ENCODE results near the gene MRPL21.

- TF ChIP-seq, protein P1, sequence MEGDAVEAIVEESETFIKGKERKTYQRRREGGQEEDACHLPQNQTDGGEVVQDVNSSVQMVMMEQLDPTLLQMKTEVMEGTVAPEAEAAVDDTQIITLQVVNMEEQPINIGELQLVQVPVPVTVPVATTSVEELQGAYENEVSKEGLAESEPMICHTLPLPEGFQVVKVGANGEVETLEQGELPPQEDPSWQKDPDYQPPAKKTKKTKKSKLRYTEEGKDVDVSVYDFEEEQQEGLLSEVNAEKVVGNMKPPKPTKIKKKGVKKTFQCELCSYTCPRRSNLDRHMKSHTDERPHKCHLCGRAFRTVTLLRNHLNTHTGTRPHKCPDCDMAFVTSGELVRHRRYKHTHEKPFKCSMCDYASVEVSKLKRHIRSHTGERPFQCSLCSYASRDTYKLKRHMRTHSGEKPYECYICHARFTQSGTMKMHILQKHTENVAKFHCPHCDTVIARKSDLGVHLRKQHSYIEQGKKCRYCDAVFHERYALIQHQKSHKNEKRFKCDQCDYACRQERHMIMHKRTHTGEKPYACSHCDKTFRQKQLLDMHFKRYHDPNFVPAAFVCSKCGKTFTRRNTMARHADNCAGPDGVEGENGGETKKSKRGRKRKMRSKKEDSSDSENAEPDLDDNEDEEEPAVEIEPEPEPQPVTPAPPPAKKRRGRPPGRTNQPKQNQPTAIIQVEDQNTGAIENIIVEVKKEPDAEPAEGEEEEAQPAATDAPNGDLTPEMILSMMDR (IDR thresholded peaks at IDR 0.05 in 2 of 3, conservative IDR thresholded peaks at IDR 0.05 in 1 of 3; ENCODE audit: insufficient read depth in 2 of 3, low read depth in 1 of 3, low read length in 3 of 3), result peak; percentile 29 to 52 (median 43); a peak in 3 of 6 replicates
- no peak for TF ChIP-seq HNRNPL (IDR thresholded peaks at IDR 0.05; ENCODE audit: low read depth, low read length)
- no peak for TF ChIP-seq BCL6 (CRISPR knock-in tag; IDR thresholded peaks at IDR 0.05)
- TF ChIP-seq, protein P2, sequence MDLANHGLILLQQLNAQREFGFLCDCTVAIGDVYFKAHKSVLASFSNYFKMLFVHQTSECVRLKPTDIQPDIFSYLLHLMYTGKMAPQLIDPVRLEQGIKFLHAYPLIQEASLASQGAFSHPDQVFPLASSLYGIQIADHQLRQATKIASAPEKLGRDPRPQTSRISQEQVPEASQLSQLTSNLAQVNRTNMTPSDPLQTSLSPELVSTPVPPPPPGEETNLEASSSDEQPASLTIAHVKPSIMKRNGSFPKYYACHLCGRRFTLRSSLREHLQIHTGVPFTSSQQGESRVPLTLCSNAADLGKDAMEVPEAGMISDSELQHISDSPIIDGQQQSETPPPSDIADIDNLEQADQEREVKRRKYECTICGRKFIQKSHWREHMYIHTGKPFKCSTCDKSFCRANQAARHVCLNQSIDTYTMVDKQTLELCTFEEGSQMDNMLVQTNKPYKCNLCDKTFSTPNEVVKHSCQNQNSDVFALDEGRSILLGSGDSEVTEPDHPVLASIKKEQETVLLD (IDR thresholded peaks at IDR 0.05), result no peak
- TF ChIP-seq ETV6 (IDR thresholded peaks at IDR 0.05; ENCODE audit: borderline replicate concordance in 1 of 2, low read depth in 2 of 2, low read length in 1 of 2), result no peak
- no peak for TF ChIP-seq ETV6 (CRISPR knock-in tag; IDR thresholded peaks at IDR 0.05; ENCODE audit: borderline replicate concordance)
- TF ChIP-seq, protein P3, sequence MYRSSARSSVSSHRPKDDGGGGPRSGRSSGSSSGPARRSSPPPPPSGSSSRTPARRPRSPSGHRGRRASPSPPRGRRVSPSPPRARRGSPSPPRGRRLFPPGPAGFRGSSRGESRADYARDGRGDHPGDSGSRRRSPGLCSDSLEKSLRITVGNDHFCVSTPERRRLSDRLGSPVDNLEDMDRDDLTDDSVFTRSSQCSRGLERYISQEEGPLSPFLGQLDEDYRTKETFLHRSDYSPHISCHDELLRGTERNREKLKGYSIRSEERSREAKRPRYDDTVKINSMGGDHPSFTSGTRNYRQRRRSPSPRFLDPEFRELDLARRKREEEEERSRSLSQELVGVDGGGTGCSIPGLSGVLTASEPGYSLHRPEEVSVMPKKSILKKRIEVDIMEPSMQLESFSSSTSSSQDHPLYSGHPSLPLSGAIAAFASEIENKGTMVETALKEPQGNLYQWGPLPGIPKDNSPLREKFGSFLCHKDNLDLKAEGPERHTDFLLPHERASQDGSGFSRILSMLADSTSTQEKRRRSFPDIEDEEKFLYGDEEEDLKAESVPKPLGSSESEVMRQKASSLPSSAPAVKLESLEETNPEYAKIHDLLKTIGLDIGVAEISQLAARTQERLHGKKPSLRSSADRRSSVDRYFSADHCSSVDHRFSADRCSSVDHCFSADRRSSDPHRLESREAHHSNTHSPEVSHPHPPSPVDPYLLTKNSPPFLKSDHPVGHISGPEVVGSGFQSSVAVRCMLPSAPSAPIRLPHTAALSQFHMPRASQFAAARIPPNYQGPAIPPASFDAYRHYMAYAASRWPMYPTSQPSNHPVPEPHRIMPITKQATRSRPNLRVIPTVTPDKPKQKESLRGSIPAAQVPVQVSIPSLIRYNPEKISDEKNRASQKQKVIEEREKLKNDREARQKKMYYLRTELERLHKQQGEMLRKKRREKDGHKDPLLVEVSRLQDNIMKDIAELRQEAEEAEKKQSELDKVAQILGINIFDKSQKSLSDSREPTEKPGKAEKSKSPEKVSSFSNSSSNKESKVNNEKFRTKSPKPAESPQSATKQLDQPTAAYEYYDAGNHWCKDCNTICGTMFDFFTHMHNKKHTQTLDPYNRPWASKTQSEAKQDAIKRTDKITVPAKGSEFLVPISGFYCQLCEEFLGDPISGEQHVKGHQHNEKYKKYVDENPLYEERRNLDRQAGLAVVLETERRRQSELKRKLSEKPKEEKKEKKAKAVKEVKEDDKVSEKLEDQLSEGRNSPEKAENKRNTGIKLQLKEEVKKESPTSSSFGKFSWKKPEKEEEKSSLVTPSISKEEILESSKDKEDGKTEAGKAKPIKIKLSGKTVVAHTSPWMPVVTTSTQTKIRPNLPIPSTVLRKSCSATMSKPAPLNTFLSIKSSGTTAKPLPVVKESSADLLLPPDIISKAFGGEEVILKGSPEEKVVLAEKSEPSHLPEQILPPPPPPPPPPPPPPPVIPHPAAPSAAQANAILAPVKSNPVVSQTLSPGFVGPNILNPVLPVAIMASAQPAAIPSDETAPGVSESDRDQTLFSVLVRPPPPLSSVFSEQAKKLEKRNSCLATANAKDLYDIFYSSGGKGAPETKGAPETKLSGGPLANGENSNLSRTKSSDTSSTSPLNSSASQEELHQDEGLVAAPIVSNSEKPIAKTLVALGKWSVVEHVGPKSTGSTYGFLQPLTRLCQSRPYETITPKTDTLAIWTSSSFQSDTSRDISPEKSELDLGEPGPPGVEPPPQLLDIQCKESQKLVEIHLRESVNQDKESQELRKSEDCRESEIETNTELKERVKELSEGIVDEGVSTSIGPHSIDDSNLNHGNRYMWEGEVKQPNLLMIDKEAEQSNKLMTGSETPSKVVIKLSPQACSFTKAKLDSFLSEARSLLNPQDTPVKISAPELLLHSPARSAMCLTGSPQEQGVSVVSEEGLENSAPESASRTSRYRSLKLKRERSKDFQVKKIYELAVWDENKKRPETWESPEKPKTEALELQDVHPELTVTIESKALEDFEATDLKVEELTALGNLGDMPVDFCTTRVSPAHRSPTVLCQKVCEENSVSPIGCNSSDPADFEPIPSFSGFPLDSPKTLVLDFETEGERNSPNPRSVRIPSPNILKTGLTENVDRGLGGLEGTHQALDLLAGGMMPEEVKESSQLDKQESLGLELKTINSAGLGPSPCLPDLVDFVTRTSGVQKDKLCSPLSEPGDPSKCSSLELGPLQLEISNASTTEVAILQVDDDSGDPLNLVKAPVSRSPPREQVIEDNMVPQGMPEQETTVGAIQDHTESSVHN (IDR thresholded peaks at IDR 0.05; ENCODE audit: borderline replicate concordance in 1 of 2, low read depth in 1 of 2), result no peak
- no peak for TF ChIP-seq ZNF398 (CRISPR knock-in tag; IDR thresholded peaks at IDR 0.05)
- no peak for TF ChIP-seq DPF2 (IDR thresholded peaks at IDR 0.05)
- no peak for TF ChIP-seq ZBTB17 (CRISPR knock-in tag; IDR thresholded peaks at IDR 0.05)
- no peak for TF ChIP-seq MAZ (CRISPR knock-in tag; conservative IDR thresholded peaks at IDR 0.05 in 1 of 2, IDR thresholded peaks at IDR 0.05 in 1 of 2)
- TF ChIP-seq TCF3 (CRISPR knock-in tag; IDR thresholded peaks at IDR 0.05), result no peak
- no peak for TF ChIP-seq RCOR1 (IDR thresholded peaks at IDR 0.05; ENCODE audit: borderline replicate concordance in 1 of 2, low read depth in 2 of 2, low read length in 2 of 2)
- TF ChIP-seq ZHX1 (conservative IDR thresholded peaks at IDR 0.05; ENCODE audit: low read length), result no peak
- TF ChIP-seq SRSF9 (IDR thresholded peaks at IDR 0.05; ENCODE audit: borderline replicate concordance, low read depth, low read length), result no peak
These were observed 13.6 kb downstream of the MRPL21 start for GRCh38 chr11:68889948-68890446.

All from K562 (cell line).